Inflammatory macrophage treated with lipopolysaccharide for 4 hours (primary cell): ENCODE data around the gene ADAMTS16.
"Not testable (repeated sequence)": the region's sequence is repeated elsewhere in the genome, so short reads cannot be mapped to it uniquely, and the experiment has no call there.

Source experiments
- DNase-seq: peaks from one replicate; pipeline ENCODE4 v3.0.0-alpha.2; 2020

Gene ADAMTS16, protein sequence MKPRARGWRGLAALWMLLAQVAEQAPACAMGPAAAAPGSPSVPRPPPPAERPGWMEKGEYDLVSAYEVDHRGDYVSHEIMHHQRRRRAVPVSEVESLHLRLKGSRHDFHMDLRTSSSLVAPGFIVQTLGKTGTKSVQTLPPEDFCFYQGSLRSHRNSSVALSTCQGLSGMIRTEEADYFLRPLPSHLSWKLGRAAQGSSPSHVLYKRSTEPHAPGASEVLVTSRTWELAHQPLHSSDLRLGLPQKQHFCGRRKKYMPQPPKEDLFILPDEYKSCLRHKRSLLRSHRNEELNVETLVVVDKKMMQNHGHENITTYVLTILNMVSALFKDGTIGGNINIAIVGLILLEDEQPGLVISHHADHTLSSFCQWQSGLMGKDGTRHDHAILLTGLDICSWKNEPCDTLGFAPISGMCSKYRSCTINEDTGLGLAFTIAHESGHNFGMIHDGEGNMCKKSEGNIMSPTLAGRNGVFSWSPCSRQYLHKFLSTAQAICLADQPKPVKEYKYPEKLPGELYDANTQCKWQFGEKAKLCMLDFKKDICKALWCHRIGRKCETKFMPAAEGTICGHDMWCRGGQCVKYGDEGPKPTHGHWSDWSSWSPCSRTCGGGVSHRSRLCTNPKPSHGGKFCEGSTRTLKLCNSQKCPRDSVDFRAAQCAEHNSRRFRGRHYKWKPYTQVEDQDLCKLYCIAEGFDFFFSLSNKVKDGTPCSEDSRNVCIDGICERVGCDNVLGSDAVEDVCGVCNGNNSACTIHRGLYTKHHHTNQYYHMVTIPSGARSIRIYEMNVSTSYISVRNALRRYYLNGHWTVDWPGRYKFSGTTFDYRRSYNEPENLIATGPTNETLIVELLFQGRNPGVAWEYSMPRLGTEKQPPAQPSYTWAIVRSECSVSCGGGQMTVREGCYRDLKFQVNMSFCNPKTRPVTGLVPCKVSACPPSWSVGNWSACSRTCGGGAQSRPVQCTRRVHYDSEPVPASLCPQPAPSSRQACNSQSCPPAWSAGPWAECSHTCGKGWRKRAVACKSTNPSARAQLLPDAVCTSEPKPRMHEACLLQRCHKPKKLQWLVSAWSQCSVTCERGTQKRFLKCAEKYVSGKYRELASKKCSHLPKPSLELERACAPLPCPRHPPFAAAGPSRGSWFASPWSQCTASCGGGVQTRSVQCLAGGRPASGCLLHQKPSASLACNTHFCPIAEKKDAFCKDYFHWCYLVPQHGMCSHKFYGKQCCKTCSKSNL

DNA sequence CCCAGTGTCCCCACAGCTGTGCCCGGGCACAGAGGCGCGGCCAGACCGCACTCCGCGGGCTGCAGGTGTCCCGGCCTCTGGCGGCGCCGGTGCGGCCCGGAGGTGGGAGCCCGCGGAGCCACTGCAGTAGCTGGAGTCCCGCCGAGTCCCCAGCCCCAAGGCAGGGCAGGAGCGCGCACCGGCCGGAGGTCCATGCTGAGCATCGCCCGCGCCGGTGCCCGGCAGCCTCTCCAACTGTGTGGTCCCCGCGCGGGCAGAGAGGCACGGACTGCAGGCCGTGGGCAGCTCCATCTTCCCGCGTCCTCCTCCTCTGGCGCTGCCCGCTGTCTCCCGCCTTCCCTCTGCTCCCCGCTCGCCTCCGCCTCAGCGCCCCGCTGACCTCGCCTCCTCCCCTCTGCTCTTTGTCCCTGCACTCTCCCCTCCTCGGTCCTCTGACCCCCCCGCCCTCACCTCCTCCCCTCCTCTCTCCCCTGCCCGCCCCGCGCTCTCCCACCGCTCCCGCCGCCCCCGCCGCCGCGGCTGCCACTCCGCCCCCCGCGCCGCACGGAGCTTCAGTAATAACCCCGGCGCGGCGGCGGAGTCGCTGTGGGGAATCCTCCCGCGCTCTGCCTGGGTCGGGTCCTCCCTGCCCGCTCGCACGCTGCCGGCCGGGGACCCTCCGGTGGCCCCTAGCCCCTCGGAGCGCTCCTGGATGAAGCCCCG lies at the start of gene ADAMTS16:
Gene ADAMTS16 (plus strand): TSS at position 554 of the 702 bp plus-strand sequence. CDS start 138 bp downstream, at position 692.
- DNase-seq: no peak

DNA sequence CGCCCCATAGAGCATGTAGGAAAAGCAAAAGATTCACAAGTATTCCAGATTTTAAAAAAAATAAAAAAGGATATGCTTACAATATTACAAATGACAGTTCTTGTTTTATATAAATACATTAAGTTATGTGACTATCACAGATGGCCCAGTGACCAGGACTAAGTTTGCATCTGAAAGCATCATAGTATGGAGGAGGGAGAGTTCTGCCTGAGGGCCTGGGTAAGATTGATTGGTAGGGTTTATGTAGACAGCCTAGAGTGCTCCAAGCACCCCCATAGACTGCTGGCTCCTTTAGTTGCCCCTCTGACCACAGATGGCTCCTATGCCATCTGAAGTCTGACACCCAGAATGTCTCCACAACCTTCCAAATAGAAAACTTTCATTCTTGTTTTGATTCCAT lies 48.0 kb upstream of the ADAMTS16 start:
- no peak for DNase-seq

DNA sequence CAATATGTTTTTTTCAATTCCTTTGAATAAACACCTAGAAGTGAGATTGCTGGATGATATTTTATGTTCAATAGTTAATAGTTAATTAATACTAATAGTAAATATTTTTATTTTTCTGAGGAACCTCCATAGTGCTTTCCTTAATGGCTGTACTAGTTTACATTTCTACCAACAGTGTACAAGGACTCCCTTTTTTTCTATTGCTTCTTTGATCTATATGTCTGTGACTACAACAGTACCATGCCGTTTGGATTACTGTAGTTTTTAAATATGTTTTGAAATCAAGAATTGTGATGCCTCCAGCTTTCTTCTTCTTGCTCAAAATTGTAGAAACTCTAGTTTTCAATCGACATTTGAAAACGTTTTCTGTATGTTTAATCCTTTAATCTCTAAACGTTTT lies 39.5 kb upstream of the ADAMTS16 start:
- DNase-seq: no peak

DNA sequence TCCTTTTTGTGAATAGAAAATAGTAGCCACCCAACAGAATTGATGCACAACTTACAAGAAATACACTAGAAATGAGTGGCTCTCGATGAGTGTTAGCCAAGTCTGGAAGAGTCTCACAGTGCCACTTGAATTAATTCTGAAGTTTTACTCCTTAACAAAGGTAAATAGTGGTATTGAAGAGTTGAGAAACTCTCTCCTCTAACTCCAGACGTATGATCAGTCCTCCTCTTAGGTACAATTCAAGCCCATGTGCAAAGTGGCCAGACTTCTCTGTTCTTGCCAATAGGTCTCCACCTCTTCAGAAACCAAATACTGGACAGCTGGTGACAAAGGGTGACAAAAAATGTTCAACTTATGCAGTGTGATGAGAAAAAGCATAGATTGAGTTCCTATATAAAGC lies 38.5 kb upstream of the ADAMTS16 start:
- DNase-seq: no peak

DNA sequence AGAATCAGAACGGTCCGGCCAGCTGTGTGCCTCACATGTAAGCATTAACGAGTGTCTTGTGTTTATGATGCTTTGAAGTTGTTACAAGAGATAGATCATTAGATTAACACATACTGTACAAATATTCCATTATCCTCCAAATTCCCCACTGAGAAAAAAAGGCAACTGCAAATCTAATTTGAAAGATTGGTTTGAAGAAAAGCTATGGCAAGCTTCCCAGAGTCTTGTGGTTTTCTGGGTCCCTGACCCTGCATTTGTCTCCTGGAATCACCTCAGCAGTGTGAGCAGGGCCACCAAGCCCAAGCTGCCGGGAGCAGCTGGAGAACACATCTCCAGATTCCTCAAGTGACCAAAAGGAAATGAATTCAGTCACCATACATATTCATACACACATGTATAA lies 36.9 kb upstream of the ADAMTS16 start:
- DNase-seq: no peak

DNA sequence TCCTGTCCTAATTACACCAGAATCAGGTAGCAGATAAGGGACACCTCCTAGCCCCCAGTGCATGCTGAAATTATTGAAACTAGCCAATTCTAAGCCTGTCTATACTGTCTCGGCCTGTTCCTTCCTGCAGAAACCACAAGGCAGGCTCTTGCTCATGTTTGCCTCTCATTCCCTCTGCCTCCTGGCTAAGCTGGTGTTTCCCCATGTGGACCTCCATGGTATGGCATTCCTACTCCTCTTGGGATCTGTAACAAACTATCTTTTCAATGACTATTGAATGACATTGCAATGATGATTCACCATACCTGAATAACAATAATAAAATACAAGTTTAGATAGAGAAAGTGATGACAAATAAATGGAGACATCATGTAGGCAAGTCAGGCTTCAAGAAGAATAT lies 35.6 kb upstream of the ADAMTS16 start:
- no peak for DNase-seq

DNA sequence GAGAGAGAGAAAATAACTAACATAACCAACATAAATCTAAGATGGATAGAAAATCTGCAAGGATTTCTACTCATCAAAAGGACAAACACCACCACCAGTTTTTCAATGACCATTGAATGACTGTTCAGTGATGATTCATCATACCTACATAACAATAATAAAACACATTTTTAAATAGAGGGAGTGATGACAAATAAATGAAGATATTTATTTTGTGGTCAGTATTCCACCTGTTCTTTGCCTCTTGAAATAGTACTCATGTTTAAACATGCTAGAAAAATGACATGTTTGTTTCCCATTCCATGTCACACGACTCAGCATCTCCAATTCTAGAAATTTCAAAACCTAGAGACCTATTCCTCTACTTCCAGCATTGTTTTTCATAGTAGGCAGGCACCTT lies 34.6 kb upstream of the ADAMTS16 start:
- no peak for DNase-seq

DNA sequence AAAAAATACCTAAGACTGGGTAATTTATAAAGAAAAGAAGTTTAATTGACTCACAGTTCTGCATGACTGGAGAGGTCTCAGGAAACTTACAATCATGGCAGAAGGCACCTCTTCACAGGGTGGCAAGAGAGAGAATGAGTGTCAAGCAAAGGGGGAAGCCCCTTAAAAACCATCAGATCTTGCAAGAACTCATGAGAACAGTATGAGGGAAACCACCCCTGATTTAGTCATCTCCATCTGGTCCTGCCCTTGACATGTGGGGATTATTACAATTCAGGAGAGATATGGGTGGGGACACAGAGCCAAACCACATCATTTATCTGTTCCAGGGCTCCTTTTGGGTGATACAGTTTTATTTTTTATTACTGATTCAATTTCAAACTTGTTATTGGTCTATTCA lies 23.2 kb upstream of the ADAMTS16 start:
- DNase-seq: no peak

DNA sequence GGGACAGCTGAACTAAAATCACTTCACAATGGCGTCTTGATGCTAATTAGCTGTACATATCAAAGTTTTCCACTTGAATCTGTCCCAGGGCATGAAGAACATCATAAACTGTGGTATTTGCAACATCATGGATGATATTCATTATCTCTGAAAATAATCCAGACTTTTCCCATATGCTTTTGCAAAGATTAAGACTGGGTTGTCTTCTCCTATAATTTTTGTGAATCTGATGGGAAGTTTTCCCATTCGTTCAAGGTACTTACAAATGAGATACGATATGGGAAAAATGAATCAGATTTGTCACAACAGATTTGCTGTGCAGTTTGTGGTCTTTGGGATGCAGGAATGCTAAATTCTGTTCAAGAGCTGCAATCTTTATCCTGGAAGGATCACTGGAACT lies 17.4 kb upstream of the ADAMTS16 start:
- no peak for DNase-seq

DNA sequence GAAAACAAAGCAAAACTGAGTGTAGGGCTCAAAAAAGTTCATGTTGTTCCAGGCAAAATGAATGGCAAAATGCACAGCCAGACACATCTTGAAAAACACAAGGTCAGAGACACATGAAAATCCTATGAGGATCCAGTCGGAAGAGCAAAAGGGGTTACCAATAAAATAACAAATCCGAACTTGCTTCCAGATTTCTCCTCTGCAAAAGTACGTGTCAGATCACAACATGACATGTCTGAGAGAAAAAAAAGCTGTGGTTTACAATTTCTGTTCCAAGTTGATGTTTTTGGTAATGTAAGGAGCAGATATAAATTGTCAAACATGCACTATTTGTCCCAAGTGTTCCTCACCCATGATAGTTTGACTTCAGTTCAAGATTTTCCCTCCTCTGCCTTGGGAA lies 15.9 kb upstream of the ADAMTS16 start:
- DNase-seq: no peak

DNA sequence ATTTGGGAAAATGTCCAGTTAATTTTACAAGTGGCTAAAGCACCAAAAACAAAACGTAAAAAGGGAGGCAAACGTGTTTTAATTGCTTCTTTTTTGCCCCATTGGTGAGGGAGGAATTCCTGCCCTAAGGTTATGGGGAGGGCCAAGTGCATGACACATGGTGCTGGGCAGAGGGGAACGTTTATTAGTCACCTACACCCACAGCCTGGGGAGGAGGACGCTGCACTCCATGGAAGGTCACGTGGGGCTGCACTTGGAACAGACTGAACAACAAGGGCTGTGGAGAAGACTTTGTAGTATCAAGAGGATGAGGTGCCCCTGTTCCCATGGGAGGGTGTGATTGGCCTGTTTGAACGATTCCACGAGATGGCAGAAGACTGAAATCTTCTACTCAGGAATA lies 13.7 kb upstream of the ADAMTS16 start:
- DNase-seq: no peak

DNA sequence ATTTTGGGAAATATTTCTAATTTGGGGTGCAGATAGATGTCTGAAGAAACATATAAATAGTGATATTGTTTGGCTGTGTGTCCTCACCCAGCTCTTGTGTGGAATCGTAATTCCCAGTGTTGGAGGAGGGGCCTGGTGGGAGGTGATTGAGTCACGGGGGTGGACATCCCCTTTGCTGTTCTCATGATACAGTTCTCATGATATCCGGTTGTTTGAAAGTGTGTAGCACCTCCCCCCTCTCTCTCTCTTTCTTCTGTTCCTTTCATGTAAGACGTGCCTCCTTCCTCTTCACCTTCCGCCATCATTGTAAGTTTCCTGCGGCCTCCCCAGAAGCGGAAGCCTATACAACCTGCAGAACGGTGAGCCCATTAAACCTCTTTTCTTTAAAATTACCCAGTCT lies 11.4 kb upstream of the ADAMTS16 start:
- DNase-seq: no peak

DNA sequence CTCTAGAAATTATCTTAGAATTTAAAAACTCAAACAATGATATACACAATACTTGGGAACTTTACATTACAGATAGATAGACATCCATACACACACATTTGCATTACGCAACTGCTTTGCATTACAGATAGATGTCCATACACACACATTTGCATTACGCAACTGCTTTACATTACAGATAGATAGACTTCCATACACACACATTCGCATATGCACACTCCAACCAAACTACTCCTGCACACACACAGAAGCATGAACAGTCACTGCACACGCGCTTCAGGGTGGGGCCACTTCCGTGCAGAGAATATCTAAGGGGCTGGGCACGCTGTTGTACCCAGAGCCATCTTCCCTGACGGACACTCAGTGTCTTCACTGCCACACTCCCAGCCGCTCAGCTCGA lies 7.9 kb upstream of the ADAMTS16 start:
- no peak for DNase-seq

DNA sequence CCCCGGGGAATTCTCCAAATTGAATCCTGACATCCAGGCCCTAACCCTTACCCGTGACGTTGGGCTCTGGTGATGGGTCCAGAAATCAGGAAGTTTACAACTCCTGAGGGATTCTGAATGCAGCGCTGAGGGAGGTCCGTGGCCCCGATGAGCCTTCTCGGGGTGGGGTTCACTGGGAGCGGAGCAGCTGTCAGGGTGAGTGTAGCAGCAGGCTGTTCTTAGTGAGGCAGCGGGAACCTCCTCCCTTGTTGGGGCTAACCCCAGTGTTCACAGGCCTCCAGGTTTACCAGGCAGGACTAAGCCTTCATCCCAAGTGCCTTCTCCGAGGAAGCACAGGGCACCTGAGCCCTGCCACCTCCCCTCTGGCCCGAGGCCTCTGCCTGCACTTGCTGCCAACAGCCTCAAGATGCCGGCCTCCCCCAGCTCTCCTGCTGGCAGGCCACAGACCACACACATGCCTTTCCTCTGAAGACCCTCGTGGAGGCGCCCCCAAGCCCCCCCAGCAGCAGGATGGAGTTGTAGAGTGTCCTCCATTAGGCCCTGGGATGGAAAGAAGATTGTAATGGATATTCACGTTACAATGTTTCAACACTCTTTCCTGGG lies 7.3 kb upstream of the ADAMTS16 start:
- DNase-seq: no peak

DNA sequence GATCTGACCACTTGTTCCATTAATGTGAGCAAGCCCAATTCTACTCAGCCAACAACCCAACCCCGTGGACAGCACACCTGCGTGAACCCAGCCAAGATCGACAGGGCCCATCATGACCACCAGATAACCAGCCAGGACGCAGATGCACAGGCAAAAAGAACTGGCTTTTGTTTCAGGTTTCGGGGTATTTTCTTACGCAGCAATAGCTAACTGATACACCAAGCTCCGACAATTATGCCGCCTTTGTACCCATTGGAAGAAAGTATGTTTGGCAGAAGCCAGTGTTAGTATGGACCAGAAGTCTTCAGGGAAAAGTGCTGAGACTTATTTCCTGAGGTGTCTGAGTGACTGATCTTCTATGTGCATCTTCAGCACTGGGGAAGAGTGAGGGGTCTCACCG lies 6.0 kb upstream of the ADAMTS16 start:
- no peak for DNase-seq

DNA sequence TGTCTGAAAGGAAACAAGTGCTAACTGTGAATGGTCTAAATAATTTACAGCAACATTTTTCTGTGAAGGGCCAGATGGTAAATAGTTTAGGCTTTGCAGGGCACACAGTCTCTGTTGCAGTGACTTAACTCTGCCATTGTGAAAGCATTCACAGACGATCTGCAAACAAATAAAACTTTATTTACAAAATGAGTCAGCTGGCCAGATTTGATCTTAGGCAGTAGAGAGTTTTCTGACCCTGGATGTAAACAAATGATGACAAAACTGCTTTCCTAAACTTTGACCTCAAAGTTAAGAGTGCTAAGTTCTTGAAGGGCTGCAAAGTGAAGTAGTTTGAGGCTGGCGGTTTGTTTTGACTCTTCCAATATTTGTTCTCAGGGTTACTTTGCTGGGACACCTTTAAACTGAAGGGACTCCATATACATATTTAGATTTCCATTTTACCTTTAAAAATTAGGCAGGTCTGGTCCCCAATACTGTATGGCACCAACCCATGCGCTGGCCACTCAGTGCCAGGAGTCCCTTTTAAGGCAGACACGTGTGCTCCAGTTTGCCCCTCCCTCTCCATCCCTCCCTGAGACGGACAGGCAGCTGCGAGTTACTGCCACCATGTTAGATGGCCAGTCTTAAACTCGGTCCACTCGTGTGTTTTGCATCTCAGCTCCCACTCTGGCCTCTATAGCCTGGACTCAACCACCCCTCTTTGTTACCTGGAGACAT lies 4.0 kb upstream of the ADAMTS16 start:
- DNase-seq: no peak

DNA sequence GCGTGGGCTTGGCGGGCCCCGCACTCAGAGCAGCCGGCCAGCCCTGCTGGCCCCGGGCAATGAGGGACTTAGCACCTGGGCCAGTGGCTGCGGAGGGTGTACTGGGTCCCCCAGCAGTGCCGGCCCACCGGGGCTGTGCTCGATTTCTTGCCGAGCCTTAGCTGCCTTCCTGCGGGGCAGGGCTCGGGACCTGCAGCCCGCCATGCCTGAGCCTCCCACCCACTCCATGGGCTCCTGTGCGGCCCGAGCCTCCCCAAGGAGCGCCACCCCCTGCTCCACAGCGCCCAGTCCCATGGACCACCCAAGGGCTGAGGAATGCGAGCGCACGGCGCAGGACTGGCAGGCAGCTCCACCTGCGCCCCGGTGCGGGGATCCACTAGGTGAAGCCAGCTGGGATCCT lies 2.3 kb upstream of the ADAMTS16 start:
- not testable (repeated sequence) for DNase-seq

DNA sequence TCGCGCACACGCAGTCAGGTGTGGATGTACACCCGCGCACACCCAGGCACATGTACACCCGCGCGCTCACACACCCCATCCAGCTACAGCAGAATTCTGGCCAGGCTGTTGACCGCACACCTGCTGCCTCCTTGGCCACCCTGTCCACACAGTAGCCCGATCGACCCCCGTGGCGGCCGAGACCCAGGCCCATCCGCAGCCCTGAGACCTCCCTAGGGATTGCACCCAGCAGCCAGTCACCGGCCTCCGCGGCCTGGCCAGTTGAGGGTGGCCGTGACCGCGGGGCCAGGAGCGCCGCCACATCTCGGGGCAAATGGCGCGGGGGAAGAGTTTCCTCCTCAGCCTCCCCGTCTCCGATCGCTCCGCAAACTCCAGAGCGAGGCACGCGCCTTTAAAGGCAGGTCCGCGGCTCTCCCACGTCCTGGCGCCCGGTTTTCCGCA lies 774 bp upstream of the ADAMTS16 start:
- DNase-seq: no peak

DNA sequence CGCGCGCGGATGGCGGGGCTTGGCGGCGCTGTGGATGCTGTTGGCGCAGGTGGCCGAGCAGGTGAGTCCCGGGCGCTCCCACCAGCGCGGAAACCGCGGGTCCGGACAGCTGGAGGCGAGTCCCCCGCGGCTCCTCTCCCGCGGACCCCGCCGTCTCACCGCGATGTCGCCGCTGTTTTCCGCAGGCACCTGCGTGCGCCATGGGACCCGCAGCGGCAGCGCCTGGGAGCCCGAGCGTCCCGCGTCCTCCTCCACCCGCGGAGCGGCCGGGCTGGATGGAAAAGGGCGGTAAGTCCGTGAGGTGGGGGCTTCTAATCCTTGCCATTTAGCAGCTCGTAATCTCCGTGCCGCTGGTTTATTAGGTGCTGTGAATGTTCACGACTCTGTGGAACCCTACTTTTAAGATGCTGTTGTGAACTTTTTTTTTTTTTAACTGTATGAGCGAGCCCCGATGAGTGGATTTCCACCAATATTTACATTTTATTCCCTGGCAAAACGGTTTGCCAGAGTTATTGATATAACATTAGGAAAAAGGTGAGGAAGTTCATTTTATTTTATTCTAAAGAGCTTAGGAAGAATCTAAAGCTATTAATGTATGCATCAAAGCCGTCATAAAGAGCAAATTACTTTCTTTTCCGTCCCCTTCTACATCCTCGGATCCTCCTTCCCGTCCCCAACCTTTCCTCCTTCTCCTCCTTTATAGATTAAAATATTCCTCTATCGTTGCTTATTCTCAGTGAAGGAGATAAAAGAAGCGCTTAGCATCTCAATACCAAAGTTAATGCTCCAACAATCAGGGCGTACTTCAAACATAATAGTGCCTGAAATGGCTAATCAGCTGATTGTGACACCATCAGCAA lies 579 bp downstream of the ADAMTS16 start:
- no peak for DNase-seq

DNA sequence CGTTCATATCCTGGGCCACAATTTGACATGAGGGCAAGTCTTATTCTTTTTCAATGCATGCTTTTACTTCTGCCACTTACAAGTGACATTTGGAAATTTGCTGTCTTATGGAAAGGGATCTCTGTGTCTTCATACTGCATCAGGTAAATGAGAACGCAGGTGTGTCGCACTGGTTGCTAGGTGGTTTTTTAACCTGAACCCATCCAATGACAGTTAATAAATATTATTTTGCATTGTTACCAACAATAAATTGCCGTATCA lies 1.1 kb downstream of the ADAMTS16 start:
- DNase-seq: no peak
